ENCODE data around the gene CSRP1. TPM values are rescaled to one million over a fixed set of nuclear protein-coding genes. Genes with fewer than 3 reads are reported as not detected.
"Not testable (repeated sequence)": the region's sequence is repeated elsewhere in the genome, so short reads cannot be mapped to it uniquely, and the experiment has no call there.

CSRP1 gene
- total RNA-seq, 1 donor from 2014 or later: 152 TPM

DNA sequence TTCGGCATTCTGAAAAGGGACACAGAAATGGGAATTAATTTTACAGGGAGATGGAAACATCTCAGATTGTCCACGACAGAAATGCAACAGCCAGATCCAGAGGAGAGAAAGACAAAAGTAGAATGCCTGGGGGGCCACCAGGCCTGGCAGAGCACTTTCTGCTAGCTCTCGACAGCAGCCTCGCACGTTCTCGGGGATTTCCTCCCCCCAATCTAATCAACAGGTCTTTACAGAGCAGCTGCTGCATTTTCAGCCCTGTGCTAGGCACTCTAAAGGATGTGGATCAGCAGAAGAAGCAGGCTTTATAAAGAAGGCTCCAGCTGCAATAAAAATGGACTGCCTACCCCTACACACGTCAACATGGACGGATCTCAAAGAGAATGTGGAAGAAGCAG lies 10.6 kb downstream of the CSRP1 start:
- DNase-seq: no peak

GRCh38 chr1:201495551-201496295 lies 11.2 kb downstream of the CSRP1 start:
- peak; percentile 64 for DNase-seq

DNA sequence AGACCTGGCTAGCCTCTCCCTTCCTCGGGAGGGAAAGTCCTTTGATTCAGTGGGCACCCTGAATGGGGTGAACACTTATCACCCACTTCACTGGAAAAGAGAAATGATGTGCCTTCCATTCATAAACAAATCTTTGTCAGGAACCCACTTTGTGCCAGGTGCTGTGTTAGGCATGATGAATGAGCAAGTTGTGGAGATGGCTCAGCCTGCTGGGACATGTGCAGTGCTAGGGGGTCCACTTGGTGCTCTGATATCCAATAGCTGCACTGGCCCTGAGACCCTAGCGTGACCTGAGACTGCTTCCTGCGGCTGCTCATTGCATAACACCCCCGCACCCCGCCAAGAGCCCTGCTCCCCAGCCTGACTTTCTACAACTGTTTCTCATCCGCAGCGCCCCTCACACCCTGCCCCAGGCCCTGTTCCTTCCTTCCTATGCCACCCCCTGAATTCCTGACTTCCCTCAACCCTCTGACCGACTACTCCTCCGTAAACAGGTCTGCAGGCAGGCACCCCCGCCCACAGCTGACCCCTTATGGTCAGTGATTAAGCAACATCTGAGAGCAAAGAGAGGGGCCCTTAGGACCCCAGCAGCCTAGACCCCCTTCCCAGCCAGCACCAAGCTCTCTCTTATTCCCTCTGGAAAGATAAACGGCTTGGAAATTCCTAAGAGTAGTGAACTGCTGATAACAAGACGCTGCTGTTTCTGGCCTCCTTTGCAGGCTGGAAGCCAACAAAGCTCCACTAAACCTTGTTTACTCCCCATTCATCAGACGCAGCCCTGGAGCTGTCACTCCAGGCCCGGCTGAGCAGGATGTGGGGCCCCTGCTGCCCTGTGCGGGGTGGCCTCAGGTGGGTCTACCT lies 12.9 kb downstream of the CSRP1 start:
- DNase-seq: no peak

GRCh38 chr1:201493026-201493656 lies 13.8 kb downstream of the CSRP1 start:
- not testable (repeated sequence) for DNase-seq

DNA sequence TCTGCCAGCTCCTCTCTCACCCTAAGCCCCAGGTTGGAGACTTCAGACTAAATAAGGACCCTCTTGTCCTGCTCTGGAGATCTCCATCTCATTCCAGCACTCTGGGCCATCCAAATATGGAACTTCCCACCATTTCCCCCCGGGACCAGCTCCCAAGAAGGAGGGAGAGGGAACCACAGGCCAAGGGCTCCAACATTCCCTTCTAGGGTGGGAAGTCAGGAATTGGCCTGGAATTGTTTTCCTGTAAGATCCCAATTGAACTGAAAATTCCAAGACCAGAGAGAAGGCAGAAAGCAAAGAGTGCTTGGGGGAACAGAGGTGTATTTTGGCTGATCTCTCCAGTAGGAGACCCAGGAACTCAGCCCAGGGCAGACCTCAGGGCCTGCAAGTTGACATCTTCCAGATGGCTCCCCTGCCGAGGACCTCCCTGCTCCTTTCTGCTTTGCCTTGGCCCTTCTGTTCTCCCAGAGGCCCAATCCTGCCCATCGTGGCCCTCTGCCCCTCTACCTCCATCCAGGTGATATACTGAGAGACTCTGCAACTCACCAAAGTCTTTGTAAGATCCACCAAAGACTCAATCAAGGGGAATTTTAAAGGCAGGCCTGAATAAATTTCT lies 14.9 kb downstream of the CSRP1 start:
- no peak for DNase-seq

GRCh38 chr1:201490708-201491131 lies 16.2 kb downstream of the CSRP1 start:
- no peak for DNase-seq

DNA sequence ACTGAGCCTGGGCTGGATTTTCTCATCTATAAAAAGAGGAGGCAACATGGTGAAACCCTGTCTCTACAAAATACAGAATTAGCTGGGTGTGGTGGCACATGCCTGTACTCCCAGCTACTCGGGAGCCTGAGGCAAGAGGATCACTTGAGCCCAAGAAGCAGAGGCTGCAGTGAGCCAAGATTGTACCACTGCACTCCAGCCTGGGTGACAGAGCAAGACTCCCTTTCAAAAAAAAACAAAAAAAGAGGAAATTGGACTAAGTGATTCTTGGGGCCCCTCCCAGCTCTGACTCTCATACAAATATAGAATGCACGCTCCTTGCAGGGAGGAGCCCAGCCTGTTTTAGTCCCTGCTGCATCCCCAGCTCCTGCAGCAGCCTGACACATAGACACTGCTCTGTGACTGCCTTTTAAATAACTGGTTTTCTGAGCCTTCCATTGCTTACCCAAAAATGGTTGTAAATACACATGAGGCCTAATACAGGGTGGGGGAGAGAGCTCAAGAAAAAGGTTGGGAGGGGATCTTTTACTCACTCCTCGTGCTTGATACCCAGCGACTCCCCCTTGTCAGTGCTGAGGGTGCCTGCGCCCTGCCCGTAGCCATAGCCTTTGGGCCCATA lies 17.2 kb downstream of the CSRP1 start:
- DNase-seq: no peak

DNA sequence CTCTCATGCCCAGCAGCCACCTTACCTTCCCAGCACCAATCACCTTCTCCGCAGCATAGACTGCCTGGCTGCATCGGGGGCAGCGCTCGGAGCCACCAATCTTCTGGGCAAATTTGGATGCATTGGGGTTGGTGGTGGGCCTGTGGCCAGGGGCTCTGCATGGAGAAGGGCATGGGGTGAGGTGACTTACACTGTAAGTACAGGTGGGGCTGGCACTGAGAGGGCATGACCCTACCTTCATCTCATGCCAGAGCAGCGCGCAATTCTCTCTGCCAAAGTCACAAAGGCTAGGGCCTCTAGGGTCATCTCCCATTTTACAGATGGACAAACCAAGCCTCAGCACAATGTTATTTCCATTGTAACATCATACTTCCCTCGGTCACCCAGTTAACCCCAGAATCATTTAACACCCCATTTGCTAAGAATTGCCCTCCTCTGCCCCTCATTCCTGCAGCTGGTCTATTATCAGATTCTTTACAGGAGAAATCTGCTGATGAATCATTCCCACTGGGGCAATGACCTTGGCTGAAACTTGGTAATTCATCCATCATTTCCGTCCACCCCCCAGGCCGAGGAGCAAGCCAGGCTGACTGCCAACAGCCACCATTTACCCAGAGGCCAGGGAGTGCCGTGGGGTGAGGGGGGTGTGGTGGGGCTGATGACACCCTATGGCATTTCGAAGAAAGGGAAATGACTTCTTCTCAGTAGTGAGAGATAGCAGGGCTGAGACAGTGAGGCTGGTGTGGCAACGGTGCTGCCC lies 17.9 kb downstream of the CSRP1 start:
- DNase-seq: no peak

DNA sequence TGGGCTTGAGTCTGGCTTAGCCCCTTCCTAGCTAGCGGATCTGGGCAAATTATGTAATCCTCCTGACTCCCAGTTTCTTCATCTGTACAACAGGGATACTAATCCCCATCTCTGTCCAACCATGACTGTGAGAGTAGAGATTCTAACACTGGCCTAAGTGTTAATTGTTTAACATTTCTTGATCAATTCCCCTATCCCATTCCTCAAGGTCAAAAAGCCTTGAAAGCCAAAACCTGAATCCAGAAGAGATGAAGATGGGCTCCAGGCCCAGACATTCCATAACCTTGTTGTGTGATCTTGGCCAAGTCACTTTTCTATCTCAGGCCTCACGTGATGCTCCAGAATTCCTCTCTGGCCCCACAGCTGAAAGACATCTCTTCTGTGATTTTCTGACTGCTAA lies 19.2 kb downstream of the CSRP1 start:
- no peak for DNase-seq

GRCh38 chr1:201486187-201486586 lies 20.7 kb downstream of the CSRP1 start:
- peak; percentile 57 for DNase-seq

DNA sequence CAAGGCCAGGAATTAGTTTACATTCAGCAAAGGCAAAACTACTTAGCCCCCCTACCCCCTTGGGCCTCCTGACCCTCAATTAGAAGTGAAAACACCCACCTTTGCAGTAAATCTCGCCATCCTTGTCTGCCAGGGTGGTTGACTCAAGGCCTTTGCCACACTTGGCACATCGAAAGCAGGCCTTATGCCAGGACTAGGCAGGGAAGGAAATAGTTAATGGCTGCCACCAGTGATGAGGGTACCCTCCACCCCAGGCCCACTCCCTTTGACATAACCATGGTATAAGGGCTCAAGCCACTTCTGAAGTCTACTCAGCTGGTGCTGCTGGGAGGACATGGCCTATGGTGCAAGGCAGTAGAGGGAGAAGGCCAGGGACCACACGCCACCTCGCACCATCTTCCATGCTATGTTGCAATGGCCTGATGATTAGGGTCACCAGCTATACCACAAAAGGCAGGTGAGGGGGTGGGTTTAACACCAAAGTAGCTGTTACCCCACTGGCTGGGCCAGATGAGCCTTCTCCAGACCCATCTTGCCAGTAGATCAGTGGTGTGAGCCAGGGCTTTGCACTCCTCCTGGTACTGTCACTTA lies 21.6 kb downstream of the CSRP1 start:
- no peak for DNase-seq

DNA sequence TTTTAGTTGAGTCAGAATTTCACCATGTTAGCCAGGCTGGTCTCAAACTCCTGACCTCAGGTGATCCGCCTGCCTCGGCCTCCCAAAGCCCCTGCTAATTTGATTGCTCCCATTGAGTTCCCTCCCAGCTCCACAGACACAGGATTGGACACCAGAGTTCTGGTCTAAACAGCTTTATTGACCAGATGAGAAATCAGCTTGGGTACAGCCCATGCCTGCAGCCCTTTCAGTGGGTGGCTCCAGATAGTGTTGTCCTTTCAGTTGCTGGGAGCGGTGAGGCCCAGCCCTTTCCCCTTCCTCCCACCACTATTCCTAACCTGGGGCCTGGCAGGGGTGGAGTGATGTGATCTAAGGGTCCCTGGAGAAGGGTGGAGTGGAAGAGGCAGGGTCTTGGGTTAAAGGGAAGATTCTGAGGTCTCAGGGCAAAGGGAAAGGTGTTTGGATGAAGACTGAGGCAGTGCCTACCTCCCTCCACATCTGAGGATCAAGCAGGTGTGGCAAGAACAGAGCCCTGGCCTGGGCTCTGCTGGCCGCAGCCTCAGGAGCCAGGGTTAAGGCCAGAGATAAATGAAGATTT lies 23.5 kb downstream of the CSRP1 start:
- DNase-seq: no peak

DNA sequence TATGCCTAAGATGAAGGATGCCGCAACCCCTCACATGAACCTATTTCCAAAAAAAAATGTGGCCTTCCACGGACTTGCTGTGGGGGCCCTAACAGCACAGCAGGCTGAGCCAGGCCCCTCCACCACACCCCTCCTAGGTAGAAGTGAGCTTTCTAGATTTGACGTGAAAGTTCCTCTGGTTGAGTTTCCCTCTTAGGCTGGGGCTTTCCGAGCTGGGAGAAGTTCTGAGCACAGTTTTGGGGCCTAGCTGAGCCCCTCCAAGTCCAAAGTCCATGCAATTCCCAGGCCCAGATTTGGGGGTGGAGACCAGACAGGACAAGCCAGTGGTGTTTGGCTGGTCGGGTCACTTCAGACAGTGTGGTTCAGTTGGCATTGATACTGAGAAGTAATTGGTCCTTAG lies 24.2 kb downstream of the CSRP1 start:
- DNase-seq: no peak

GRCh38 chr1:201481761-201482493 lies 25.0 kb downstream of the CSRP1 start:
- DNase-seq: peak; percentile 86

DNA sequence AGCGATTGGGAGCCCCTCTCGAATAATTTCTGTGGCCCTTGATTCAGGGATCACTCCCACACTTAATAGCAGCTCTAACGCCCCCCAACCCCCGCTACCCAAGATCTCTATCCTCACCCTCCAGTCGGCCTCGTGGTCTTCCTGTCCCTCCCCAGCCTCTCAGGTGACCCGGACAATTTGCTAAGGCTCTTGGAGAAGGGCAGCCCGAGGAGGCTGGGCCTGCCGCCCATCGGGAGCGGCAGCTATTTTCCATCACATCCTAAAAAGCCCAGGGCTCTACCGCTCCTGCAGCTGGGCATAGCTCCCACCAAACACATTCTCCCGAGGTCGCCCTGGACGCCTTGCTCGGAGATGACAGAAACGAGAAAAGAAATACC lies 25.9 kb downstream of the CSRP1 start:
- DNase-seq: no peak

- DNase-seq: peak; percentile 88
Observed at GRCh38 chr1:201480231-201481003, 26.5 kb downstream of the CSRP1 start.

DNA sequence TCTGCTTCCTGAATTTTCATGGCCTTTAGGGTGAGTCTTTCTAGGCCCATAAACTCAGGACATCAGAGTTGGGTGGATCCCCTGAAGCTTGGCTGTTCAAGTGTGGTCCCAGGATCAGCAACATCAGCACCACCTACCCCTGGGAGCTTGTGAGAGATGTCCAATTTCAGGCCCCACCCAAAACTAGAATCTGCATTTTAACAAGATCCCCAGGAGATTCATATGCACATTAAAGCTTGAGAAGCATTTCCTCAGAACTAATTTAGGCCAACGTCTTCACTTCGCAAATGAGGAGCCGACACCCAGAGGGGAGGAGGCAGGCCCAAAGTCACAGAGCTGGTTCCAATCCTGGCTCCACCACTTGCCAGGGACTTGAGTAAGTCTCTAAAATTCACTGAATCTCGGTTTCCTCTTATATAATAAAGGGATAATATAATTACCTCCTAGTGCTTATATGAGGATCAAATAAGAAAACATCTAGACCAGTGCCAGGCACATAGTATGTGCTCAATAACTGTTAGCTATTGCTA lies 27.7 kb downstream of the CSRP1 start:
- DNase-seq: no peak

GRCh38 chr1:201478666-201479065 lies 28.3 kb downstream of the CSRP1 start:
- not testable (repeated sequence) for DNase-seq

All from tongue (tissue), 2 donors.